ENCODE data around the gene CEACAM6.
A peak's percentile ranks its signal among the peaks of the same experiment; 100 is the strongest.

CEACAM6 gene

GRCh38 chr19:41799444-41800000 is 44.2 kb downstream of the CEACAM6 start:
- DNase-seq = no peak

GRCh38 chr19:41801031-41801430 is 45.7 kb downstream of the CEACAM6 start:
- no peak for DNase-seq

GRCh38 chr19:41801792-41802211 is 46.5 kb downstream of the CEACAM6 start:
- no peak for DNase-seq

GRCh38 chr19:41802770-41803169 is 47.4 kb downstream of the CEACAM6 start:
- DNase-seq = no peak

- DNase-seq = no peak
These were observed 49.0 kb downstream of the CEACAM6 start for GRCh38 chr19:41804336-41804735.

- DNase-seq = no peak
These were observed 51.8 kb downstream of the CEACAM6 start for GRCh38 chr19:41807176-41807575.

GRCh38 chr19:41808663-41809566 is 53.6 kb downstream of the CEACAM6 start:
- DNase-seq = no peak

- DNase-seq = no peak
These were observed 55.0 kb downstream of the CEACAM6 start for GRCh38 chr19:41810301-41810700.

- DNase-seq = no peak
These were observed 55.7 kb downstream of the CEACAM6 start for GRCh38 chr19:41811036-41811435.

- DNase-seq = no peak
These were observed 56.7 kb downstream of the CEACAM6 start for GRCh38 chr19:41811981-41812380.

- DNase-seq = no peak
These were observed 58.6 kb downstream of the CEACAM6 start for GRCh38 chr19:41813911-41814310.

- DNase-seq = no peak
These were observed 60.0 kb downstream of the CEACAM6 start for GRCh38 chr19:41815301-41815700.

- DNase-seq = no peak
These were observed 61.4 kb downstream of the CEACAM6 start for GRCh38 chr19:41816761-41817160.

GRCh38 chr19:41821003-41821735 is 65.8 kb downstream of the CEACAM6 start:
- peak; percentile 54 for DNase-seq
